Midbrain (tissue), 1 donor: ENCODE results near the gene CALHM1.
"Not testable (repeated sequence)": the region's sequence is repeated elsewhere in the genome, so short reads cannot be mapped to it uniquely, and the experiment has no call there.

Source experiments
- DNase-seq: peaks from one replicate; lab custom pipeline; 2025; lab: John Stamatoyannopoulos, UW

Gene CALHM1

DNA sequence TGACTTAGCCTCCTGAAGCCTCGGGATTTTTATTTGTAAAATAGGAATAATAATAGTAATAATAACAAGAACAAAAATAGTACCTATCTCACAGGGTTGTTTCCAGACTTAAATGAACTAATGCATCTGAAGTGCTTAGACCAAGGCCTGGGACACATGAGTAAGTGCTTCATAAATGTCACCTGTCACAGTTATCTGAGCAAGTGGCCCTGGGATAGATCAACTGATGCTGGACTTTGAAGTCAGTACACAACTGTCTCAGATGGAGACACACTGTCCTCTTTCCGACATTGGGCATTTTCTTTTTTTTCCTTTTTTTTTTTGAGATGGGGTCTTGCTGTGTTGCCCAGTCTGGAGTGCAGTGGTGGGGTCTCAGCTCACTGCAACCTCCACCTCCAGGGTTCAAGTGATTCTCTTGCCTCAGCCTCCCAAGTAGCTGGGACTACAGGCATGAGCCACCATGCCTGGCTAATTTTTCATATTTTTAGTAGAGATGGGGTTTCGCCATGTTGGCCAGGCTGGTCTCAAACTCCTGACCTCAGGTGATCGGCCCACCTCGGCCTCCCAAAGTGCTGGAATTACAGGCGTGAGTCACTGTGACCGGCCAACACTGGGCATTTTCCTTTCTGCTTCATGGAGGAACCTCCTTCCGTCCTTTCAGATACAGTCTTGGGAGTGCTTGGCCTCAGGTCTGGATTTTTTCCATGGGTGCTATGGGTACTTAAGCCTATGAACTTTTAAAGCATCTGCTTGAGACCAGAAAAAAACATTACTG, 28.1 kb upstream of the CALHM1 start:
- not testable (repeated sequence) for DNase-seq

- peak; percentile 18 for DNase-seq
Observed at GRCh38 chr10:103481974-103482531, 23.4 kb upstream of the CALHM1 start.

DNA sequence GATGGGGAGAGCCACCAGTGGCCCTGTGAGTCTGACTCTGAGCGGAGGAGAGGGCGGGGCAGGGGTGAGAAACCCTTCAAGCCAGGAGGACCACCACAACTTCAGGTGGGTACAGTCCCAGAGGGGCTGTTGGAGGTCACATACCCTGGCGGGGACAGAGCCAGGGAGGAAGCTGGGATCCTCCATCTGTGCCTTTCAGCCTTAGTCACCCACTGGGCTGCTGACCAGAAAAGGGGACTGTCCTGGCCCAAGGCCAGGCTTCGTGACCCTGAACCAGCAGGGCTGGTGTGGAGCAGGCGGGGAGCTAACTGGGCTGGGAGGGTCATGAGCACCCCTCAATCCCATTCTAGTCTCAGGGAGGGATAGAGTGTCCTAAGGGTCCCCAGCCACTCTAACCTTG, 21.8 kb upstream of the CALHM1 start:
- DNase-seq, result no peak

DNA sequence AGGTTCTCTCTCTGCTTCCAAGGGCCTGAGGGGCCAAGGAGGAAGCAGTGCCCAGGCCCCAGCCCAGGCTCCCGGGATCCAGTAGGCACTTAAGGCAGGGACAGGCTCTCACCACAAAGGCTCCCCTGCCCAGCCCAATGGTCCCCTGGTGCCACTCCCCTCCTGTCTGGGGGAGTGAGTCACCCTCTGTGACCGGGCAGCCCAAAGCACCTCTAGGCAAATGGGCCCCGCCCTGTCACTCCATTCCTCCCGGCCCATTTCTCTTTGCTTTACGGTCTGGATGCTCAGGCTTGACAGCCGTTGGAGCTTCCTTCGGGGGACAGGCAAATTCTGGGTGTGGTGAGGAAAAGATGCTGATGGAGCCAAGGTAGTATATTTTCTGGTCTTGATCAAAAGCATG, 20.4 kb upstream of the CALHM1 start, which contains the start of gene CALHM3:
TSS of gene CALHM3 (minus strand) at position 106 of the 400 bp plus-strand sequence. CDS start 208 bp downstream, outside the sequence.
- no peak for DNase-seq

- DNase-seq, result no peak
Observed at GRCh38 chr10:103478671-103479070, 20.0 kb upstream of the CALHM1 start.

- no peak for DNase-seq
Observed at GRCh38 chr10:103476046-103476768, 17.5 kb upstream of the CALHM1 start.

DNA sequence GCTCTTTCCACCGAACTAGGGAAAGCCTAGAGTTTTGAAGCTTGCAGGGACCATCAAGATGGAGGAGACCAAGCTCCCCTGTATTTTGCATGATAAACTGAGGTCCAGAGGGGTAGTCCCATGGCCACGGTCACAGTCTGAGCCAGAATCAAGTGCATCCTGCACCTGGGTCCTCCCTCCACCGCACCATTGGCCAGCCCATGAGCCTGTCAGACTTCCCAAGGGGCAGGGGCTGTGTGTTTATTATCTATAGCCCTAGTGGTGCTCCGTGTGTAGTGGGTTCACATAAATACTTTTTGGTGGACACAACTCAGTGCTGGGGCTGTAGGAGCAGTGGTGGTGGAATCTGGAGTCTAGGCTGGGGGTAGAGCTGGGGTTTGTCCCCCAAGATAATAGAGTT, 16.7 kb upstream of the CALHM1 start:
- no peak for DNase-seq

GRCh38 chr10:103474077-103474476, 15.4 kb upstream of the CALHM1 start:
- DNase-seq, result no peak

DNA sequence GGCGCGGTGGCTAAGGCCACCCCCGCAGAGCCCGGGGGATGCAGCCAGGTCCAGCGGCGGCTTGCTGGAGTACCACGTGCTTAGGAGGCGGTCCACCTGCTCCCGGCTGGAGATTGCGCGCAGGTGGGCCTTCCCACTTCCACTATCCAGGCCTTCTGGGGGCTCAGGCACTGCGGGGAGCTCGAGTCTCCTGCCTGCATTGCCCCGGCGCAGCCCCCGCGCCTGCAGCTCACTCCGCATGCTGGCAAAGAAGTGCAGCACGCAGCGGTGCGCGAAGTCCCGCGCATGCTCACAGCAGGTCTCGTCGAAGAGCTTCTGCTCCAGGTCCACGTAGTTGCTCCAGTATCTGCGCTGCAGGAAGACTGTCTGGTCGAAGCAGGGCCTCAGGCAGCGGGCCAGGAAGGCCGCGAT, 14.6 kb upstream of the CALHM1 start:
- no peak for DNase-seq

DNA sequence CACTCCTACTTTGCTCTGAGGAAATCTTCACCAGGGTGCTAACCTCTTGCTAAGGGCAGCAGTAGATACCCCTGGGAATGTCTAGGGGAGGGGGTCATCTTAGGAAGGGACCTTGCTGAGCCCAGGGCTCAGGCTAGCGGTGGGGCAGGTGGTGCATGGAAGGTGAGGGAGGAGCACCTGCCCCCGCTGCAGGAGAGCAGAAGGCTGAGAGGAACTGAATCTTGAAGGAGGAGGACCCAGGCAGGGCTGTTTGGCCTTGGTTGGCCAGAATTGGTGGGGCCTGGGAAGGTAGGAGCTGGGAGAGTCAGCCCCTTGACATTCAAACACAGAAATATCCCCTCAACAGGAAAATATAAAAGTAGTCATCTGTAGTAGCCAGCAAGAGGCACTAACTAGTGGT, 13.3 kb upstream of the CALHM1 start:
- DNase-seq, result no peak

- no peak for DNase-seq
Observed at GRCh38 chr10:103470761-103471653, 12.3 kb upstream of the CALHM1 start.

GRCh38 chr10:103469201-103469600, 10.5 kb upstream of the CALHM1 start:
- DNase-seq, result no peak

- DNase-seq, result no peak
Observed at GRCh38 chr10:103467406-103467805, 8.7 kb upstream of the CALHM1 start.

- no peak for DNase-seq
Observed at GRCh38 chr10:103466734-103467133, 8.0 kb upstream of the CALHM1 start.

- DNase-seq, result peak; percentile 9
Observed at GRCh38 chr10:103465411-103466179, 6.9 kb upstream of the CALHM1 start.

DNA sequence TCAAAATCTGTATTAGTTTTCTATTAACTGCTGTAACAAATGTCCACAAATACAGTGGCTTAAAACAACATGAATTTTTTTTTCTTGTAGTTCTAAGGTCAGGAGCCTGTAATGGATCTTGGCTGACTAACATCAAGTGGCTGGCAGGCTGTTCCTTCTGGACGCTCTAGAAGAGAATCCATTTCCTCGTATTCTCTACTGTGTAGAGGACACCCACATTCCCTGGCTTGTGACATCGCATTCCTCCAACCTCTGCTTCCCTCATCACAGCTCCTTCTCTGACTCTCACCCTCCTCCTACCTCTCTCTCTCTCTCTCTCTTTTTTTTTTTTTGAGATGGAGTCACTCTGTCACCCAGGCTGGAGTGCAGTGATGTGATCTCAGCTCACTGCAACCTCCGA, 4.8 kb upstream of the CALHM1 start:
- DNase-seq, result no peak

DNA sequence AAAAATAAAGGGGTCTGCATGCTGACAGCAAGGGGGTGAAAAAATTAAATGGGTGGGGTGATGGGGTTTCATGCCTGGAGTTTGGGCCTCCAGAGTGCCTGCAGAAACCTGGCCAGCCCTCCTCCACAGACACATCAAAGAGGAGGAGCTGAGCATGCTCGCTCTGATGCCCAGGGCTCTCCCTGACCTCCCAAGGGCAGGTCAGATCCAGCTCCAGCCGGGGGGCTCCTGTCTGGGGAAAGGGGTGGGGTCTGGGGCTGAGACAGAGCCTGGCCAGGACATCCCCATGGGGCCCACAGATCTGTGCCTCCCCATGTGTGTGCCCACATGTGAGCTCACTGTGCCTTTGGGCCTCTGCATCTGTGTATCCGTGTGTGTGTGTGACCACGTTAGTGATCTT, 915 bp upstream of the CALHM1 start:
- DNase-seq, result no peak

- DNase-seq, result no peak
Observed at GRCh38 chr10:103457896-103458583, 660 bp downstream of the CALHM1 start.

GRCh38 chr10:103457176-103457712, 1.5 kb downstream of the CALHM1 start:
- DNase-seq, result no peak

GRCh38 chr10:103456074-103456660, 2.5 kb downstream of the CALHM1 start:
- DNase-seq, result no peak
